GM19238 (cell line): ENCODE data around the gene EFCAB6.
"Not testable (repeated sequence)": the region's sequence is repeated elsewhere in the genome, so short reads cannot be mapped to it uniquely, and the experiment has no call there.

Source experiments
- DNase-seq: peaks from one replicate; pipeline ENCODE4 v3.0.0; 2011; ENCODE audit warnings: low spot score; ENCODE audit not compliant: insufficient read length

Gene EFCAB6

DNA sequence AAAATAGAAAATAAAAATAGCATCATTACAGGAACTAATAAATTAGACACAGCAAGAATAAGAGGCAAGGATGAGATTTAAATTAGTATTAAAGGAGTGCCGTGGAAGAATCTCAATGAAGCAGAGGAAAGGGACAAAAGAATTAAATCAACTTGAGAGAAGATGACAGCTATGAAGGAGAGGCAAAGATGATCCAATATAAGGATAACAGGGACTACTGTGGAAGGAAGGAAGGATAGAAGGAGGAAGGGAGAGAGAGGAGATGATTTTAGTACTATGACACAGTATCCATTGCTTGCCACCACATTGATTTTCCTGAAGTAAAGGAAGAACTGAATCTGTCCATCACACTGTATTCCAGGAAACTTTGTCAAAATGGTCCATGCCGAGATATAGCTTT, 98.0 kb downstream of the EFCAB6 start:
- DNase-seq, result no peak

DNA sequence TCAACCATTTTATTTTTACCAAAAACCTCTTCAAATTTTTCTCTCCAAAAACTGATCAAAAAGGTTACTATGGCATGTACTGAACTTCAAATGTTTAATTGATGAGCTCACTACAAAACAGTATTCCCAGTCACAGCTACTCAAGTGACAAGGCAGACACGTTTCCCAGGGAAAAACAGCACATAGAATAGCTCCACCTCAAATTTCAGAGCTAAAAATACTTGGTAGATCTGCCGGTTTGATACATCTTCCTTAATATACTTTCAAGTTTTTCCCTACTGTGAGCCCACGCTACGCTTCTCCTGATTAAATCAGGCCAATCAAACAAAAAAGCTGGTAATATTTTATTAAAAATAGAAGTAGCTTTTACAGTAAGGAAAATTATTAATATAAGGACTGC, 100.4 kb downstream of the EFCAB6 start:
- DNase-seq, result no peak

DNA sequence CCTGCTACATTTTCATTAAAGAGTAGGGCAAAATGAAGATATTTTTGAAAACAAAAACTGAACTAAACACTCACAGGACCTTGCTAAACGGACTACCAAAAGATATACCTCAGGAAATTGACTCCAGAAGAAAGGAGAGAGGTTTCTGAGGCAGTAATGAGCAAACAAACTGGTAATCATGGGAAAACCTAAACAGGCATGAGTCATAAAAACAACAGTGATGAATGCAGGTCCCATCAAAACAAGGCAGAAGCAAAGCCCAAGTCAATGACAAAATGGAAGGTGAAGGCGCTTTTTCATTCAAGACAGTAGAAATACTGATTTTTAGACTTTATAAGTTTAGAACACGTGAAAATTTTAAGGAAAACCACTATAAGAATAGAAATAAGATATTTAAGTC, 104.5 kb downstream of the EFCAB6 start:
- DNase-seq, result no peak

DNA sequence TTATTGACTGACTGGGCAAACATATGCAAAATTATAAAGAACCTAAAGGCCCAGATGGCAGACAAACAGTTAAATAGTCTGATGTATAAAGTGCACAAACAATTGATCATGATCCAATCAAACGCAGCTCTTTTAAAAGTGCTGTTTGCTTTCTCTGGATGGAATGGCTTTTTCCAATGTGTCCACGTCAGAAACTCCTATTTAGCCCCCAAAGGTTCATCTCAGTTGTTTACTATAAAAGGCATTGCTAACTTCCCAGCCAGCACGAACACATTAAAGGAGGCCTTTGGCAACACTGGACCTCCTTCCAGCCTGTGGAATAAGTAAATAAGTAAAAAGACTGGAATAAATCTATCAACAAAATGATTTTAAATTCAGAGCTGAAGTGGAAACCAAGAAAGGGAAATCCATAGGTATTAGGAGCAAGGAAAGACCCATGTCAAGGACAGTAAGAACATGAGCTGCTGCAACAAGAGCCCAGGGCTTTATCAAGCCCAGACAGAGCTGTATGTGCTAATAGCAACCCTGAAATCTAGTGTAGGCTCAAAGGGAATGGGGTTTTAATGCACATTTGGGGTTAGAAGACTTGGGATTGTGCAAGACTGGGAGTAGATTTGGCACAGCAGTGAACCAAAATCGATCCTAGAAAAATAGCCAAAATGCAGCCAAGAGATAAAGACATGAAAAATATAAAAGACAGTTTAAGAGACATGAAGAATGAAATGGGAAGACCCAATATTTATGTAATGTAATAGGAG, 105.4 kb downstream of the EFCAB6 start:
- DNase-seq, result no peak

DNA sequence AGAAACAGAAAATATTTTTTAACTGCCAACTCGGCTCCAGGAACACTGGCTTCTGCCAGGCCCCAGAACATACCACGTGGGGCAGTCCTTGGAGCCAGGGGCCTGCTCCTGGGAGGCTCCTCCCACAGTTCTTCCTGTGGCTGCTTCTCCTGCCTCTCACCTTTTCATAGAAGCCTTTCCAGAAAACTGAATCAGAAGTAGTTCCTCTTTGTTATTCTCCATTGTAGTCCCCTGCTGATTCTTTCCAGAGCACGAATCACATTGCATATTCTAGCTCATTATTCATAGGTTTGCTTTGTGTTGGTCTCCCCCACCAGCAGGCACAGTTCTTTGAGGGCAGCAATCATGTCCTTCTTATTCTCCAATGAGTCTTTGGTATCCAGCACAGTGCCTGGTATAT, 106.0 kb downstream of the EFCAB6 start:
- no peak for DNase-seq

DNA sequence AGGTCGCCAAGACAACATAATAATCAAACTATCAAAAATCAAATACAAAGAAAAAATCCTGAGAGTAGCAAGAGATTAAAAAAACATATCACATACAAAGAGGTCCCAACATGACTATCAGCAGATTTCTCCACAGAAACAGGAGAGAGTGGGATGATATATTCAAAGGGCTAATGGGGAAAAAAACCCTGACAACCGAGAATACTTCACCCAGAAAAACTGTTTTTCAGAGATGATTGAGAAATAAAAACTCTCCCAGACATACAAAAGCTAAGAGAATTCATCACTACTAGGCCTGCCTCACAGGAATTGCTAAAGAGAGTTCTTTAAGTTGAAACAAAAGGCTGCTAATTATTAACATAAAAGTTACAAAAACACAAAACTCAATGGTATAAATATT, 108.1 kb downstream of the EFCAB6 start:
- no peak for DNase-seq

DNA sequence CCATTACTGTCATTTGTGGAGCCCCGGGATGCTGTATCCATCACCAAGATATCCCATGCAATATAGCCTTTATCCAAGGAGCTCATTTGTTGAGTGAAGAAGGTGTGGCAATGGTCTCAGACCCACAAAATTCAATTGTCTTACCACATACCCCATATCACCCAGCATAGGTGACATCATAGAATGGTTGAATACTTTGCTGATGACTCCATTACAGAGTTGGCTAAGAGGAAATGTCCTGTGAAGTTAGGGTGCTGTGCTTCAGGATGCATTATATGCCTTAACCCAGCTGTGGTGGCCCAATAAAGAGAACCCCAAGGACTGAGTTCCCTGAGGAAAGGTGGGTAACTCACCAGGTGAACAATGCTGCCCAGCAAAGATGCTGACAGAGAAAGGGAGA, 113.7 kb downstream of the EFCAB6 start:
- no peak for DNase-seq

DNA sequence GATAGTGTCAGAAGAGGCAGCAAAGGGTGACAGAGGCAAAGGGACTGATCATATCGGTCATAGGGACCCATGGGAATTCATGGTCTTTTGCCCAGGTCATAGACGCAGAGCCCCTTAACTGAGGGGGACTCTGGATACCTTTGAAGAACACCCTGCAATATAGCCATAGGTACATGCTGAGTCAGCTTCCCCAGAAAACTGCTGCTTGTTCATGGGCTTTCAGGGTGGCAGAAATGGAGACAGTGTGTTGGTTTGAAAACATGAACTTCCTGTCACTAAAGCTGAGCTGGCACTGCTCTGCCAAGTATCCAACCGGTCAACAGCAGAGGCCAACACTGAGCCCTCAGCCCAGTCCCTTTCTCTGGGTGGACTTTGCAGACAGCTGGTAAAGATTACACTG, 114.2 kb downstream of the EFCAB6 start:
- no peak for DNase-seq

DNA sequence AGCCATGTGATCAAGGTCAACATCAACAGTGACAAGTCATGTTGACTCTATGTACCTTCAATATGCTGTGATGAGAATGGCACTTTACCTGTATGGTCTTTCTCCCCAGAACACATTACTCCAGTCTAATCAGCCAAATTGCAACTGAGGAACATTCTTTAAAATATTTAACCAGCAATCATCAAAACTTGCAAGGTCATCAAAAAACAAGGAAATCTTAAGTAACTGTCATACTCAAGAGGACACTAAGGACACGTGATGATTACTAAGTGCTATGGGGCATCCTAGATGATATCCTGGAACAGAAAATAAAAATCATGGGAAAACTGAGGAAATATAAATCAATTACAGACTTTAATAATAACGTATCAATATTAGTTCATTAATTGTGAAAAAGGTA, 118.9 kb downstream of the EFCAB6 start:
- DNase-seq, result no peak

DNA sequence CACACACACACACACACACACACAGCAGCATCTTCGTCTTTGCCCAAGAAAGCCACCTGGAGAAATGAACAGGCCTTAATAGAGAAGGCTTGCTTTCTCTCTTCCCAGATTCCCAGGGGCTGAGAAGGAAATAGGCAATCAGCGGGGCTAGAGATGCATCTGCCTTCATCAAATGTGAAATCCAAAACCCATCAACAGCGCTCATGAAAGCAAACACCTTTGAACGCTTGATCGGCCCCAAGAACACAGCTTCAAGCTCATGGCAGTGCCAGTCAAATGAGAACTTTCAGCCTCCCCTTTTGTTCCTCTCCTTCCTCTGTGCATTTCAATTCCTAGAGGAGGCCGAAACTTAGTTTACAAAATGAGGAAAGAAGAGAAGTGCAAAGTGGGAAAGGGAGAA, 122.7 kb downstream of the EFCAB6 start:
- no peak for DNase-seq

DNA sequence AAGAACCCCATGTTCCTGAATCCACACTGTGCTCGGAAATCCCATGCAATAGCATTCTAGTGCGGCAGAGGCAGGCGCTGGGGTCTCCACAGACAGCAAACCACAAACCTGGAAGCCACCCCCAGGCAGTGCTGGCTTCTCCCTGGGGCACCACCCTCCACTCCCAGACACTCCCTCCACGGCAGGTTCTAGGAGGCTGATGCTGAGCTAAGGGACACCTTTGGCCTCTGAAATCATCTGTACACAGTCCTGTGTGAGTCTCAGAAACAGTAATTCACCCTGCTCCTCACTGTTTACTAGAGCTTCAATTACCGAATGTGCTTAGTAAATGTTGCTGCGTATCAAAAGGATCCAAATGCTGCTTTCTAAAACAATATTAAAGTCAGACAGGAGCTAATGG, 129.3 kb downstream of the EFCAB6 start:
- no peak for DNase-seq

DNA sequence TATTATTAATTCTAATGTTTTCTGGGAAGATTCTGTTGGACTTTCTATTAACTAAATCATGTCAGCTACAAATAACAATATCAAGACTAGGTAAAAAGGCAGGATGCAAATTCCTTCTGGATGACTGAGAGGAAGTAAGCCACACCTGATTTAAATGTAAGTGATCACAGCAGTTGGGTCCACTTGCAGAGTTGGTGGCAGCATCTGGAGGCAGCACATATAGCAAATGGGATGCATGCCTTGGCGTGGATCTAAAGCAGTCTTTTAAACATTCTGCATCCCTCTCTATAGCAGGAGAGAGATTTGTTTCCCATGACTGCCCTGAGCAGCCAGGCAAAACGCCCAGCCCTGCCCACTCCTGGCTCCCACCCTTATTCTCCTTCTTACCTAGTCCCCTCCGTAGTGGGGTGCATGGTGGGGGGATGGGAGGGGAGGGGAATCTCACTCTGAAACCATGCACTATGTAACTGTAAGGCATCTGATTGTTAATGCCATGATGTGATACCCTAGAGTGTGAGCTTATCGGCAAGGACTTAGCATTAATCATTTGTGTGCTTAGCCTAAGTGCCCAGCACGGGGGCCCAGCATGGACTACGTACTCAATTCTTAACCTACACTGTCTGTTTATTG, 130.3 kb downstream of the EFCAB6 start:
- no peak for DNase-seq

DNA sequence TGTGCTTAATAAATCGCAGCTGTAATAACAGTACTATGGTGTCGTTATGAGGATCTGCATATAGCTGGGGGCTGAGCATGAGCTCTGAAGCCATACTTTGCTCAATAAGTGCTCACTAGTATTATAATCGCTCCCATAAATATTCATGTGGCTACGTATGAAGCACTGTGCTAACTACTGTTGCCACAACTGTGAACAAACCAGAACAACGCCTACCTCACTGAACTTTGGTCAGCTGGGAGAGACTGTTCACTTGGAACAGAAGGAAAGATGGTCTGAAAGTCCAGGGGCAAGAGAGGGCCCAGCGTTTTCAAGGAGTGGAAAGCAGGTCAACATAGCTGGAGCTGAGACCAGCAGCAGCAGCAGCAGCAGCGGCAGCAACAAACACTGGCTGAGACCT, 141.6 kb downstream of the EFCAB6 start:
- no peak for DNase-seq

DNA sequence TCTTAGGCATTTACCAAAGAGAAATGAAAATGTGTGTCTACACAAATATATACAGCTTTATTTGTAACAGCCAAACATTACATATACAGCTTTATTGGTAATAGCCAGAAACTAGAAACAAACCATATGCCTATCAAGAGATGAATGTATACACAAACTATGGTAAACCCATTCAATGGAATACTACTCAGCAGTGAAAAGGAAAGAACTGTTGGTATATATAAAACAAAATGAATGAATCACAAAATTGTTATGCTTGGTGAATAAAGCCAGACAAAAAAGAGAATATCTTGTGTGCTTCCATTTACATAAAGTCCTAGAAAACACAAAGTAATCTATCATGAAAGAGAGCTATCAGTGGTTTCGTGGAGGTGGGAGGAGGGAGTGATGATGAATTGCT, 142.9 kb downstream of the EFCAB6 start:
- no peak for DNase-seq

DNA sequence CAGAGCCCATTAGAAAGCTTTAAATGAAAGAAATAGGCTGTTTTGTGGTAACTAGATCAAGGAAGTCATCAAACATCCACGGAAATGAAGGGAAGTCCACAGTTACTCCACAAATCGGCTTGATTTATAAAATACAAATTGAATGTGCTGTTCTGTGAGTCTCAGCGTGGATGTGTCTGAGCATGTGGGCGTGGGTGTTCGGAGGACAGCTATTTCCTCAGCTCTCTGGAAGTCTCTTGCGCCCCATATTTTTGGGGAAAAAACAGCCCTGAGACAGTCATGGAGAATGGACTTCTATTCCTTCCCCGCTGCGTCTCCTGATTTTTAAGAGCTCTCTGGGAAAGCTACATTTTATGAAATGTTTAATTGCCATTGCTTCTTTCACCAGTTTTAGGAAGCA, 144.4 kb downstream of the EFCAB6 start:
- DNase-seq, result no peak

DNA sequence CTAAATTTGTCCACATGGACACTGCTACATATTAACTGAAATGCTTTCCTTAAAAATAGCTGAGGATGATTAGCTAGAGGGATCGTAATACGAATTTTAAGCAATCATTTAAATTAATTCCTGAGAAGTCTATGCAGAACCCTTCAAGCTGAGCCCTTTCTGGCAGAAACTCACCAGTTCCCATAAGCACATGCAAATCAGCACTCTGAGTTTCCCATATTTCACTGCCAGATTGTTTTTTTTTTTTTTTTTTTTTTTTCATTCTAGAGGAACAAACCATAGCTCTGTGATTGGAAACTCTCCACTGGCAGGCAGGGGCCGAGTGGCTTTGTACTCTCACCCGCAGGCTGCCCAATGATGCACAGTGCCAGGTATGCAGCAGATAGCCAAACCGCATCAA, 145.6 kb downstream of the EFCAB6 start:
- no peak for DNase-seq

DNA sequence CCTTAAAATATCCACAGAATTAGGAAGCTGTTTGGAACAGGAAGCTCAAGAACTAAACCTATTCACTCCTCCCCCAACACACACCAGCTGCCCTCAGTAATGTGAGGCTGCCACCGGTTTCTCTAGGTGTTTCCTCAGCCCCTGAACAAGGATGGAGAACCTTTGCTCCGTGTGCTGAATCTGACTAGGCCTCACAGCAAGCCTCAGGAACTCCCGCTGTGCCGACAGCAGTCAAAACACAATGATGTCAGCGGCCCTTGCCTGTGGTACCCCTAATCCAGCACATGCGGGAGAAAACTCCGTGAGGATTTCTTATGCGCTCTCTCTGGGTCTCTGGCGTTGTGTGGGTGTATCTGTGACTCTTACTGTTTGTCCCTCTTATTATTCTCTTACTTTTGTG, 153.3 kb downstream of the EFCAB6 start:
- no peak for DNase-seq

DNA sequence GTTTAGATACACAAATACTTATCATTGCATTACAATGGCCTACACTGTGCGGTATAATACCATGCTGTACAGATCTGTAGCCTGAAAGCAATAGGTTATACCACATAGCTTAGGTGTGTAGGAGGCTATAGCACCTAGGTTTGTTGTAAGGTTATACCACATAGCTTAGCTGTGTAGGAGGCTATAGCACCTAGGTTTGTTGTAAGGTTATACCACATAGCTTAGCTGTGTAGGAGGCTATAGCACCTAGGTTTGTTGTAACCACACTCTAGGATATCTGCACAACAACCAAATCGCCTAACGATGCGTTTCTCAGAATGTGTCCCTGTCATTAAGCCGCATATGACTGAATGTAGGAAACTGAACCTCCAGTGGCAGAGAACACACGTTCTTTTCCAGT, 155.5 kb downstream of the EFCAB6 start:
- DNase-seq, result not testable (repeated sequence)

DNA sequence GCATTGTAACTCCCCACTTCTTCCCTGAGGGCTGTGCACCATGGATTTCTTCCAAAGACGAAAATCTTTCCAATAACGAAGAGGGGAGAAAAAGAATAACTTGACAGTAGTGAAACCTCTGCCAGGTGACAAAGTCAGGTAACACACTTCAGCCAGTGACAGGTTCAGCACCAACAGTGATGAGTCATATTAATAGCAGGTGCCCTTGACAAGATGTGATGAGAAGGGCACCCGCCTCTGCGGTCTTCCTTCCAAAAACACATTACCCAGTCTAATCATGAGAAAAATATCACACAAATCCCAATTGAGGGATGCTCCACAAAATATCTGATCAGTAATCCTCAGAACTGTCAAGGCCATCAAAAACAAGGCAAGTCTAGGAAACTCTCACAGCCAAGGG, 157.8 kb downstream of the EFCAB6 start:
- no peak for DNase-seq

DNA sequence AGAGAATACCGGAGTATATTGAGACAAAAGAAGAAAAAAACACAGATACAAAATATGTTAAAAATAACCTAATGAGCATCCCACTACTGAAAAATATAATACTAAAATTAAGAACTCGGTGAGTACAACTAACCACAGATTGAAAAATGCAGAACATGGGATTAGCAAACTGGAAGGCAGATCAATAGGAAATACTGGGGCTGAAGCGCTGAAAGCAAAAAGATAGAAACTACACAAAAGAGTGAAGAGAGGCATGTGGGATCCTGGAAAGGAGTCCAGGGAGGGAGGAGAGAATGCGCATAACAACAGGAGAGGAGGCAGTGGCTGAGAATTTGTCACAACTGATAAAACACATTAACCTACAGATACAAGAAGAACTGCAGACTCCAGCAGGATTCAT, 159.3 kb downstream of the EFCAB6 start:
- no peak for DNase-seq

DNA sequence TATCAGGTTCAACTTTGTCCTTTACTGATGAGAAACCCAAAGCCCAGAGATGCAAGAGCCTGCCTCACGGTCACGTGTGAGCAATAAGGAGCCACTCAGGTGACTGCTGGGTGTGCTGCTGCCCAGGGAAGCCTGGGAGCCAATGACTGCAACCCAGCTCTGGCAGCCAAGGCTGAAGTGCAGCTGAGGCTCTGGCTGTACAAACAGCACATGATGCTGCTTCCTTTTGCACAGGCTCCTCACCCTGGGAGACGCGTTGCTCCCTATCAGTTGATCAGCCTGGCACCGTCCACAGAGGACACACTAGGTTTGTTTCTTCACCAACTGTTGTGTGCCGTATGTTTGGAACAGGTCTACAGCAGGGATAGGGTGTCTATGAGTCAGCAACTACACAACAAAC, 168.7 kb downstream of the EFCAB6 start:
- DNase-seq, result no peak

DNA sequence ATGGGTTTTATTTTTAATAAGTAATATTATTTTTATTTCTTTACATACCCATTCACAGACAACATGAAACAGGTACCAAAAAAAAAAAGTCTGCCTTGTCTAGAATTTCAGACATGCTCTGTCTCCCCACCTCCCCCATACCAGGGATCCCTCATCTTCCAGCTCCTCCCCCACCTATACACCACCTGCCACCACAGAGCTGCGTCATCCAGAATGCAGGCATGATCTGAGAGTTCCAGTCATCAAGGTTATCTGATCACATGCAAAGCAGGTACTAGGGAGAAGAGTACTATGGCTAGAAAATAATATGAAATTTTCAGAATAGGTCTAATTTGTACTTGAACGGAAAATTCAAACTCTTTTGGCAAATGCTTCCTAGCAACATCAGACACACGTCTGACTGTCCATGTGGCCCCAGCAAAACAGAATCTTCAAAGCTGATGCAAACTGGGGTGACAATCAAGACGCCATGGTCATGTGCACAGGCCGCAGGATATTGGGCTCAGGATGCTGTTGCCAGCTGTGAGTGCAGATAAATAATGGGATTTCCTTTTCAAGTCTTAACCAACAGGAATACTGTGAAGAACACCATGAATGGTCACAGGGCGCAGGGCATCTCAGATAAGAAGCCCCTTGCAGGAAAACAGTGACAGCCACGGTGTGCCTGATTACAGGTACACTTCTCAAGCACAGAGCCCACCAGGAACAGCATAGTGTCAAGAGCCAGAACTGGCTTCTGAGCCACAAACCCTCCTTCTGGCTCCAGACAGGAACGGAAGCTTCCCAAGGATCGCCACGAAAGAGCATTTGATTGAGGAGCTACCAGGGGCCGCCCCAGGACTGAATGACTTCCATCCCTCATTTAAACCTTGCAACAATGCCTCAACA, 169.5 kb downstream of the EFCAB6 start:
- no peak for DNase-seq
